Activated CD8-positive, alpha-beta T cell treated with anti-CD3 and anti-CD28 coated beads, Interleukin-2, amount 10 ng/mL, durations not matched to agents 7 days and 5 days (primary cell): ENCODE results near the gene AGTRAP. TPM values are rescaled to one million over a fixed set of nuclear protein-coding genes. Genes with fewer than 3 reads are reported as not detected.

ENCODE experiments used
- ATAC-seq: fragments of 150-1000 bp; cut with Tn5 transposase; one replicate; pipeline ENCODE4 v1.10.0; 2021; ENCODE audit warnings: moderate library complexity
- CTCF ChIA-PET: fragments of 350-600 bp; sonication (Branson Sonifier 250); formaldehyde crosslinking; loops from one replicate; lab custom pipeline; 2021; ENCODE audit warnings: antibody characterized with exemption; lab: Charles Lee
- POLR2A ChIA-PET: fragments of 350-600 bp; sonication (Branson Sonifier 250); formaldehyde crosslinking; loops from one replicate; lab custom pipeline; 2021; ENCODE audit warnings: antibody characterized with exemption; lab: Charles Lee
- DNase-seq: peaks from one replicate; pipeline ENCODE4 v3.0.0-alpha.2; 2020
- H3K27ac Mint-ChIP-seq: one replicate; pipeline ENCODE4 v1.8.0; 2021; ENCODE audit warnings: mild to moderate bottlenecking, mixed read lengths
- H3K27me3 Mint-ChIP-seq: one replicate; pipeline ENCODE4 v1.8.0; 2021; ENCODE audit warnings: low read depth, mixed read lengths
- H3K36me3 Mint-ChIP-seq: one replicate; pipeline ENCODE4 v1.8.0; 2021; ENCODE audit warnings: low read depth, mixed read lengths
- H3K4me1 Mint-ChIP-seq: one replicate; pipeline ENCODE4 v1.8.0; 2021; ENCODE audit warnings: low read depth, mixed read lengths
- H3K4me3 Mint-ChIP-seq: one replicate; pipeline ENCODE4 v1.8.0; 2021; ENCODE audit warnings: mild to moderate bottlenecking, mixed read lengths
- H3K9me3 Mint-ChIP-seq: one replicate; pipeline ENCODE4 v1.8.0; 2022; ENCODE audit warnings: mixed read lengths; ENCODE audit not compliant: insufficient read depth
- total RNA-seq, 2 experiments: library from RNA; stranded (reverse); gene quantifications; one replicate each; pipeline ENCODE4 v1.2.3, GENCODE V29; 2021

Gene AGTRAP
- total RNA-seq, 2 experiments from 2014 or later = 82.5 to 84.2 TPM

- DNase-seq (no peak), ATAC-seq (no peak)
- H3K27me3 Mint-ChIP-seq = peaks cover 13% of the 10 kb centered on the region
- H3K4me1 Mint-ChIP-seq = peaks cover 8% of the 10 kb centered on the region
- no peaks in the 10 kb centered on the region for H3K9me3 Mint-ChIP-seq
- H3K4me3 Mint-ChIP-seq = no peak overlapping the region
- ChIA-PET CTCF (interaction anchor here (1.2 to 4.4 kb wide), 4 partner anchors 10 to 44 kb away, joined by 3 to 32 read pairs (median 10); partner anchors contain the start of genes FBXO6 and MAD2L2), POLR2A (interaction anchor here (1.1 to 1.3 kb wide), 3 partner anchors 11 to 44 kb away, joined by 3 to 4 read pairs (median 3); no protein-coding TSS in a partner anchor)
- no peak overlapping the region for H3K27ac Mint-ChIP-seq
- peaks cover 2% of the 10 kb centered on the region for H3K36me3 Mint-ChIP-seq
These were observed 27.2 kb upstream of the AGTRAP start for GRCh38 chr1:11708554-11709350.

- ChIA-PET CTCF (interaction anchor here (0.7 to 4.4 kb wide), 6 partner anchors 9 to 47 kb away, joined by 3 to 32 read pairs (median 4); partner anchors contain the start of gene FBXO6), POLR2A (no interaction called here)
- Mint-ChIP-seq H3K4me1 (peaks cover 7% of the 10 kb centered on the region), H3K36me3 (peaks cover 2% of the 10 kb centered on the region), H3K27ac (no peak overlapping the region), H3K27me3 (peaks cover 4% of the 10 kb centered on the region), H3K4me3 (no peak overlapping the region), H3K9me3 (no peaks in the 10 kb centered on the region)
- DNase-seq (no peak), ATAC-seq (no peak)
These were observed 24.4 kb upstream of the AGTRAP start for GRCh38 chr1:11711490-11711889.

- Mint-ChIP-seq H3K27ac (no peak overlapping the region), H3K27me3 (peaks cover 4% of the 10 kb centered on the region), H3K4me3 (no peak overlapping the region), H3K4me1 (peaks cover 7% of the 10 kb centered on the region), H3K9me3 (no peaks in the 10 kb centered on the region), H3K36me3 (peaks cover 2% of the 10 kb centered on the region)
- DNase-seq (no peak), ATAC-seq (no peak)
- ChIA-PET POLR2A (no interaction called here), CTCF (no interaction called here)
These were observed 23.7 kb upstream of the AGTRAP start for GRCh38 chr1:11712285-11712684.

- Mint-ChIP-seq H3K27me3 (peaks cover 4% of the 10 kb centered on the region), H3K27ac (no peak overlapping the region), H3K4me1 (peaks cover 7% of the 10 kb centered on the region), H3K36me3 (no peaks in the 10 kb centered on the region), H3K9me3 (no peaks in the 10 kb centered on the region), H3K4me3 (no peak overlapping the region)
- no peak for DNase-seq
- ChIA-PET POLR2A (no interaction called here), CTCF (interaction anchor here (0.6 kb wide), 1 partner anchor 473 kb away, joined by 3 read pairs; no protein-coding TSS in a partner anchor)
- ATAC-seq = no peak
These were observed 22.8 kb upstream of the AGTRAP start for GRCh38 chr1:11713095-11713494.

- Mint-ChIP-seq H3K4me1 (peaks cover 16% of the 10 kb centered on the region), H3K9me3 (no peaks in the 10 kb centered on the region), H3K4me3 (no peak overlapping the region), H3K36me3 (peaks cover 9% of the 10 kb centered on the region), H3K27me3 (no peaks in the 10 kb centered on the region), H3K27ac (no peak overlapping the region)
- ATAC-seq (no peak), DNase-seq (no peak)
- POLR2A ChIA-PET = interaction anchor here (1.5 to 1.6 kb wide), 2 partner anchors 51 to 193 kb away, joined by 3 to 5 read pairs; partner anchors contain the start of gene FBXO6
- CTCF ChIA-PET = interaction anchor here (1.2 to 3.4 kb wide), 5 partner anchors 10 to 65 kb away, joined by 3 to 12 read pairs (median 6); partner anchors contain the start of gene FBXO6
These were observed 20.9 kb upstream of the AGTRAP start for GRCh38 chr1:11714831-11715575.

GRCh38 chr1:11719313-11720032 lies 16.5 kb upstream of the AGTRAP start:
- ChIA-PET POLR2A (interaction anchor here (0.6 to 3.5 kb wide), 18 partner anchors 10 to 659 kb away, joined by 3 to 28 read pairs (median 5); partner anchors contain the start of genes AGTRAP, FBXO2 and FBXO6), CTCF (interaction anchor here (0.6 to 5.0 kb wide), 32 partner anchors 10 to 707 kb away, joined by 3 to 78 read pairs (median 8); partner anchors contain the start of genes AGTRAP, DRAXIN, FBXO2 and FBXO44)
- Mint-ChIP-seq H3K4me1 (peaks cover 30% of the 10 kb centered on the region), H3K4me3 (peak overlapping the region; percentile 66), H3K27me3 (no peaks in the 10 kb centered on the region), H3K36me3 (peaks cover 10% of the 10 kb centered on the region), H3K9me3 (no peaks in the 10 kb centered on the region), H3K27ac (peak overlapping the region; percentile 96)
- ATAC-seq = peak; percentile 95
- peak; percentile 91 for DNase-seq

- H3K36me3 Mint-ChIP-seq = peaks cover 10% of the 10 kb centered on the region
- H3K4me3 Mint-ChIP-seq = peak overlapping the region; percentile 66
- H3K27me3 Mint-ChIP-seq = no peaks in the 10 kb centered on the region
- ChIA-PET CTCF (interaction anchor here (0.7 to 5.0 kb wide), 30 partner anchors 11 to 683 kb away, joined by 3 to 78 read pairs (median 8); partner anchors contain the start of genes AGTRAP, DRAXIN, FBXO2 and FBXO44), POLR2A (interaction anchor here (0.6 to 3.5 kb wide), 15 partner anchors 10 to 659 kb away, joined by 3 to 28 read pairs (median 6); partner anchors contain the start of genes AGTRAP, FBXO2 and FBXO6)
- ATAC-seq (no peak), DNase-seq (no peak)
- no peaks in the 10 kb centered on the region for H3K9me3 Mint-ChIP-seq
- H3K27ac Mint-ChIP-seq = peak overlapping the region; percentile 96
- H3K4me1 Mint-ChIP-seq = peaks cover 35% of the 10 kb centered on the region
These were observed 15.9 kb upstream of the AGTRAP start for GRCh38 chr1:11720033-11720376.

GRCh38 chr1:11720525-11720924 lies 15.4 kb upstream of the AGTRAP start:
- ChIA-PET POLR2A (interaction anchor here (1.4 to 3.5 kb wide), 4 partner anchors 11 to 188 kb away, joined by 3 to 28 read pairs (median 14); partner anchors contain the start of genes AGTRAP and FBXO6), CTCF (interaction anchor here (0.9 to 5.0 kb wide), 12 partner anchors 11 to 683 kb away, joined by 3 to 78 read pairs (median 9); partner anchors contain the start of genes AGTRAP, DRAXIN and FBXO6)
- Mint-ChIP-seq H3K27ac (peak overlapping the region; percentile 34), H3K9me3 (no peaks in the 10 kb centered on the region), H3K4me1 (peaks cover 40% of the 10 kb centered on the region), H3K4me3 (no peak overlapping the region), H3K27me3 (no peaks in the 10 kb centered on the region), H3K36me3 (peaks cover 12% of the 10 kb centered on the region)
- ATAC-seq (no peak), DNase-seq (no peak)

- Mint-ChIP-seq H3K9me3 (no peaks in the 10 kb centered on the region), H3K4me1 (peaks cover 45% of the 10 kb centered on the region), H3K27me3 (no peaks in the 10 kb centered on the region), H3K27ac (no peak overlapping the region), H3K4me3 (no peak overlapping the region), H3K36me3 (peaks cover 12% of the 10 kb centered on the region)
- CTCF ChIA-PET = interaction anchor here (1.5 to 5.0 kb wide), 7 partner anchors 11 to 400 kb away, joined by 3 to 78 read pairs (median 32); partner anchors contain the start of genes AGTRAP and FBXO6
- POLR2A ChIA-PET = interaction anchor here (3.0 to 3.5 kb wide), 2 partner anchors 57 to 187 kb away, joined by 20 to 28 read pairs; partner anchors contain the start of gene FBXO6
- DNase-seq (no peak), ATAC-seq (no peak)
These were observed 14.6 kb upstream of the AGTRAP start for GRCh38 chr1:11721311-11721710.

GRCh38 chr1:11722538-11722937 lies 13.4 kb upstream of the AGTRAP start:
- POLR2A ChIA-PET = interaction anchor here (0.6 to 3.5 kb wide), 2 partner anchors 186 to 615 kb away, joined by 5 to 20 read pairs; no protein-coding TSS in a partner anchor
- CTCF ChIA-PET = interaction anchor here (1.1 to 5.0 kb wide), 4 partner anchors 8 to 401 kb away, joined by 3 to 78 read pairs (median 6); partner anchors contain the start of gene FBXO6
- Mint-ChIP-seq H3K27ac (no peak overlapping the region), H3K36me3 (peaks cover 12% of the 10 kb centered on the region), H3K27me3 (no peaks in the 10 kb centered on the region), H3K4me3 (no peak overlapping the region), H3K4me1 (peaks cover 45% of the 10 kb centered on the region), H3K9me3 (no peaks in the 10 kb centered on the region)
- no peak for ATAC-seq
- DNase-seq = no peak
